Measurements from ENCODE around the gene MAD1L1.
A peak's percentile ranks its signal among the peaks of the same experiment; 100 is the strongest.

The MAD1L1 gene

DNA sequence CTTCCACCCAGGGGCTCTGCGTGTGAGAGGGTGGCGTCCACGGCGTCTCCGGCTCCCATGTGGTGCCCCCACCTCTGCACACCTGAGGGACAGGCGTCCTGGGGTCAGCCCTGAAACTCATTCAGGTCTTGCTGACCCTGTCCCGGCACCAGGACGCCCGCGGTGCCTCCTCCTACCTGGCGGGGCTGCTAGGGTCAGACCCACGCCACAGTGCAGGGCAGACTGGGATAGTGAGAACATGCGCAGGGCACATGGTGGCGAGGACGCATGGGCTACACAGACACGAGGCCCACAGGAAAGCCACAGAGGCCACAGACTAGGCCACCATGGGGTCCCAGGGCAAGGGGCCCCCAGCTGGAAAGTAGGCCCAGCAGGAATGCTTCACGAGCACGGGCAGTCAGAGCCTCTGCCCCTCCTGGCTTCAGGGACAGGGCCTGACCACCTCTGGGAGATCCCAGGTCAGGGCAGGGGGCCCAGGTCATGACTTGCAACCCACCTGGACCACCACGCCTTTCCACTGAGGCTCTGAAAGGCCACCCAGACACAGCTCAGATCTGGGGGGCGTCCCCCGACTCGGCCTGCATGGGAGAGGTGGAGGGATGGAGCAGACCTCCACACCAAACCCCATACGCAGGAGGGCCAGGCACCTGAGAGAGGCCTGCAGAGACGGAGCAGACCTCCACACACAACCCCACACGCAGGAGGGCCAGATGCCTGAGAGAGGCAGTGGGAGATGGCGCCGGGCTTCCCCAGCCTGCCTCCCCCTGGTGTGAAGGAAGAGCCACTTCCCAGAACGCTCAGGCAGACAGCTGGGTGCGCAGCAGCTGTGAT lies 374.1 kb downstream of the MAD1L1 start:
- 94% methylated on average over 18 of the region's 29 CpGs for WGBS (ENCODE audit: insufficient coverage)
- CTCF ChIA-PET = no interaction called here
- no peak overlapping the region for H3K27ac ChIP-seq (ENCODE audit: insufficient read depth in 1 of 2, low read depth in 1 of 2, low read length in 2 of 2, poor library complexity in 1 of 2, severe bottlenecking in 2 of 2)

DNA sequence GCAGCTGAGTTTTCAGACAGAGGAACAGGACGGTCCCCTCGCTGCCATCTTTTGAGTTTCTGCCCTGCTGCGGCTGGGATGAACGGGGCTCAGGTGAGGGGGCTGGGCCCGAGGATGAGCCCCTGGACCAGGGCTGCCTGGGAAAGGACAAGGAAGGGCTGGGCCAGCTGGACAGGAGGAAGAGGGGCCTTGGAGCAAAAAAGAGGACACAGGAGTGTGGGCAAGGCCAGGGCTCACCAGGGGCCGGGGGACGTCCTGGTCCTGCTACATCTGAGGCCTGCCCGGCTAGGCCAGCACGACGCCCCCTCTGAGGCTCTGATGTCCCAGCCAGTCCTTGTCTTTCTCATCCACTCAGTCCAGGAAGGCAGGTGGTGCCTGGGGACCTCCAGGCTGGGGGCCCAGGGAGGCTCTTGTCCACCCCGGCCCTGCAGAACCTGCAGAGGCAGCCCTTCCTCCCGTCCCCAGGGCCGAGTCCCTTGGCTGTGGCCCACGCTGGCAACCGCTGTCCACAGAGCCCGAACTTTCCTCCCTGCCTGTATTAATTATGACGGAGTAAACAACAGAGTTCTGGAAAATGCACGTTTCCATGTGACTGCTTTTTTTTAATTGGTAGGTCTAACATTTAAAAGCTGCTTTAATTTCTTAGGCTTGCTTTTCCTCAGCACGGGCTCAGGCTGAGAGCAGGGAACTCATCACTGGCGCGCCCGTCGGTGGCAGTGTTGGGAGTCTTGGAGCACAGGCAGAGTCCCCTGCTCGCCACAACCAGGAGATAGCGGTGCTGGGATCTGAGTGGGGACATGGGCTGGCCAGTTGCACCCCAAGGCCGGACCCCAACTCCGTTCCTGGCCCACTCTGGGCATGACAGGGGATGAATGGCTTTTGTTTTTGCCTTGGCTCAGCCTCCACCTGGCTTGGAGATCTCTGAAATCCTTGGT lies 375.0 kb downstream of the MAD1L1 start:
- no peak overlapping the region for H3K27ac ChIP-seq (ENCODE audit: insufficient read depth in 1 of 2, low read depth in 1 of 2, low read length in 2 of 2, poor library complexity in 1 of 2, severe bottlenecking in 2 of 2)
- WGBS (ENCODE audit: insufficient coverage) = over 99% methylated on average over 27 of the region's 27 CpGs
- peaks cover 0 to 4% (median 0%) of the 10 kb centered on the region in 4 experiments for H3K36me3 ChIP-seq (ENCODE audit: control insufficient read depth in 4 of 4, insufficient read depth in 4 of 4, low read length in 3 of 4)
- DNase-seq = no peak
- H3K4me1 ChIP-seq (ENCODE audit: control extremely low read depth in 1 of 4, control insufficient read depth in 4 of 4, insufficient read depth in 4 of 4, low read length in 3 of 4) = peaks cover 0 to 25% (median 16%) of the 10 kb centered on the region in 4 experiments
- ChIA-PET POLR2A (no interaction called here), CTCF (no interaction called here)
- H3K9me3 ChIP-seq (ENCODE audit: control extremely low read depth in 1 of 5, control insufficient read depth in 4 of 5, insufficient read depth in 2 of 5, low read depth in 1 of 5, low read length in 4 of 5) = peaks cover 0 to 3% (median 0%) of the 10 kb centered on the region in 5 experiments
- H3K4me3 ChIP-seq (ENCODE audit: control insufficient read depth in 1 of 7, extremely low read depth in 1 of 7, insufficient read depth in 4 of 7, low read depth in 2 of 7, low read length in 6 of 7) = no peak overlapping the region
- no peaks in the 10 kb centered on the region for H3K27me3 ChIP-seq (replicated peaks in 2 of 5; ENCODE audit: control insufficient read depth in 4 of 5, insufficient read depth in 5 of 5, low read length in 4 of 5)

More for the DNA sequence above, 374.1 kb downstream of the MAD1L1 start:
- H3K4me3 ChIP-seq (ENCODE audit: control insufficient read depth in 1 of 7, extremely low read depth in 1 of 7, insufficient read depth in 4 of 7, low read depth in 2 of 7, low read length in 6 of 7) = no peak overlapping the region
- no peak for DNase-seq
- peaks cover 0 to 4% (median 0%) of the 10 kb centered on the region in 4 experiments for H3K36me3 ChIP-seq (ENCODE audit: control insufficient read depth in 4 of 4, insufficient read depth in 4 of 4, low read length in 3 of 4)
- no peaks in the 10 kb centered on the region for H3K27me3 ChIP-seq (replicated peaks in 2 of 5; ENCODE audit: control insufficient read depth in 4 of 5, insufficient read depth in 5 of 5, low read length in 4 of 5)
- POLR2A ChIA-PET = no interaction called here
- peaks cover 0 to 3% (median 0%) of the 10 kb centered on the region in 5 experiments for H3K9me3 ChIP-seq (ENCODE audit: control extremely low read depth in 1 of 5, control insufficient read depth in 4 of 5, insufficient read depth in 2 of 5, low read depth in 1 of 5, low read length in 4 of 5)
- peaks cover 0 to 24% (median 15%) of the 10 kb centered on the region in 4 experiments for H3K4me1 ChIP-seq (ENCODE audit: control extremely low read depth in 1 of 4, control insufficient read depth in 4 of 4, insufficient read depth in 4 of 4, low read length in 3 of 4)

GRCh38 chr7:1856888-1857441 lies 375.8 kb downstream of the MAD1L1 start:
- Histone ChIP-seq H3K27me3 (replicated peaks in 2 of 5; ENCODE audit: control insufficient read depth in 4 of 5, insufficient read depth in 5 of 5, low read length in 4 of 5) (no peaks in the 10 kb centered on the region), H3K4me1 (ENCODE audit: control extremely low read depth in 1 of 4, control insufficient read depth in 4 of 4, insufficient read depth in 4 of 4, low read length in 3 of 4) (peaks cover 0 to 25% (median 16%) of the 10 kb centered on the region in 4 experiments), H3K4me3 (ENCODE audit: control insufficient read depth in 1 of 7, extremely low read depth in 1 of 7, insufficient read depth in 4 of 7, low read depth in 2 of 7, low read length in 6 of 7) (no peak overlapping the region), H3K27ac (ENCODE audit: insufficient read depth in 1 of 2, low read depth in 1 of 2, low read length in 2 of 2, poor library complexity in 1 of 2, severe bottlenecking in 2 of 2) (no peak overlapping the region), H3K9me3 (ENCODE audit: control extremely low read depth in 1 of 5, control insufficient read depth in 4 of 5, insufficient read depth in 2 of 5, low read depth in 1 of 5, low read length in 4 of 5) (peaks cover 0 to 3% (median 0%) of the 10 kb centered on the region in 5 experiments), H3K36me3 (ENCODE audit: control insufficient read depth in 4 of 4, insufficient read depth in 4 of 4, low read length in 3 of 4) (peaks cover 0 to 4% (median 0%) of the 10 kb centered on the region in 4 experiments)
- CTCF ChIA-PET = no interaction called here
- DNase-seq = no peak
- 93% methylated on average over 20 of the region's 24 CpGs for WGBS (ENCODE audit: insufficient coverage)
- POLR2A ChIA-PET = no interaction called here

DNA sequence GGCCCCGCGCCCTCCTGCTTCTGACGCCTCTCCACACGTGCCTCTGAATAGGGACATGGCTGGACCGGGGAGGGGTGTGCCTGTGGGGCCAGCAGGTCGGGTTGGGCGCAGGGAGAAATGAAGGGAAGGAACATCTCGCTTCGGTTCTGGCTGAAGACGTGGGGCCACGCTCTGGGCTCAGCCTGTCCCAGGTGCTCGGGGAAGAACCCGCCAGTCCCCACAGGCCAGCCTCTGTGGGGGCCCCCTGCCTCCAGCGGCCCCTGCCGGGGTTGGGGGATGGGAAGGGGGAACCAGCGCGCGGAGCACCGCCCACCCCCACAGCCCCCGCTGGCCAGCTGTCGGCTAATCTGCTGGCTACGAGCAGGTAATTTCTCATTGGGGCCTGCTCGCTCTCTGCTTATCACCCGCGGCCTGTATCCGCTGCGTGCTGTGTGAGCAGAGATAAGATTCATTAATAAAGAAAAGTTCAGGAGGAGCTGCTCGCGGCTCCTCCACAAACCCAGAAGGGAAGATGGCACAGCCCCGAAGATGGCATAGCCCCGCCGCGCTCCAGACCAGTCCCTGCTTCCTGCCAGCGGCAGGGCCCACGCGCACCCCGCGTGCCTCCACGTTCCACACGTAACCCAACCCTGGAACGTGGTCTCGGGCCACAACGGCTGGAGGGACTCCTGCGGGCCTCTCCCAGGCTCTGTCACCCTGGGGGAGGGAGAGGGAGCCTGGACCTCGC lies 376.4 kb downstream of the MAD1L1 start:
- Histone ChIP-seq H3K9me3 (ENCODE audit: control extremely low read depth in 1 of 5, control insufficient read depth in 4 of 5, insufficient read depth in 2 of 5, low read depth in 1 of 5, low read length in 4 of 5) (peaks cover 0 to 3% (median 0%) of the 10 kb centered on the region in 5 experiments), H3K4me1 (ENCODE audit: control extremely low read depth in 1 of 4, control insufficient read depth in 4 of 4, insufficient read depth in 4 of 4, low read length in 3 of 4) (peaks cover 0 to 25% (median 16%) of the 10 kb centered on the region in 4 experiments), H3K36me3 (ENCODE audit: control insufficient read depth in 4 of 4, insufficient read depth in 4 of 4, low read length in 3 of 4) (peaks cover 0 to 4% (median 0%) of the 10 kb centered on the region in 4 experiments), H3K27me3 (replicated peaks in 2 of 5; ENCODE audit: control insufficient read depth in 4 of 5, insufficient read depth in 5 of 5, low read length in 4 of 5) (no peaks in the 10 kb centered on the region), H3K4me3 (ENCODE audit: control insufficient read depth in 1 of 7, extremely low read depth in 1 of 7, insufficient read depth in 4 of 7, low read depth in 2 of 7, low read length in 6 of 7) (no peak overlapping the region), H3K27ac (ENCODE audit: insufficient read depth in 1 of 2, low read depth in 1 of 2, low read length in 2 of 2, poor library complexity in 1 of 2, severe bottlenecking in 2 of 2) (no peak overlapping the region)
- WGBS (ENCODE audit: insufficient coverage) = 77% methylated on average over 39 of the region's 45 CpGs
- ChIA-PET CTCF (interaction anchor here (0.6 to 1.0 kb wide), 2 partner anchors 12 to 109 kb away, joined by 3 read pairs; no protein-coding TSS in a partner anchor), POLR2A (no interaction called here)
- peak; percentile 33 to 89 (median 76) for DNase-seq

GRCh38 chr7:1855725-1856160 lies 377.0 kb downstream of the MAD1L1 start:
- DNase-seq = peak in 2 of 3 donors; percentile 24 to 50
- ChIA-PET CTCF (interaction anchor here (0.6 to 1.0 kb wide), 2 partner anchors 13 to 109 kb away, joined by 3 read pairs; no protein-coding TSS in a partner anchor), POLR2A (no interaction called here)
- no peak overlapping the region for H3K4me3 ChIP-seq (ENCODE audit: control insufficient read depth in 1 of 7, extremely low read depth in 1 of 7, insufficient read depth in 4 of 7, low read depth in 2 of 7, low read length in 6 of 7)
- no peak overlapping the region for H3K27ac ChIP-seq (ENCODE audit: insufficient read depth in 1 of 2, low read depth in 1 of 2, low read length in 2 of 2, poor library complexity in 1 of 2, severe bottlenecking in 2 of 2)
- 81% methylated on average over 13 of the region's 14 CpGs for WGBS (ENCODE audit: insufficient coverage)
- H3K27me3 ChIP-seq (replicated peaks in 2 of 5; ENCODE audit: control insufficient read depth in 4 of 5, insufficient read depth in 5 of 5, low read length in 4 of 5) = no peaks in the 10 kb centered on the region
- H3K9me3 ChIP-seq (ENCODE audit: control extremely low read depth in 1 of 5, control insufficient read depth in 4 of 5, insufficient read depth in 2 of 5, low read depth in 1 of 5, low read length in 4 of 5) = peaks cover 0 to 3% (median 0%) of the 10 kb centered on the region in 5 experiments
- peaks cover 0 to 25% (median 16%) of the 10 kb centered on the region in 4 experiments for H3K4me1 ChIP-seq (ENCODE audit: control extremely low read depth in 1 of 4, control insufficient read depth in 4 of 4, insufficient read depth in 4 of 4, low read length in 3 of 4)
- H3K36me3 ChIP-seq (ENCODE audit: control insufficient read depth in 4 of 4, insufficient read depth in 4 of 4, low read length in 3 of 4) = peaks cover 0 to 4% (median 0%) of the 10 kb centered on the region in 4 experiments

Measured in common myeloid progenitor, CD34-positive (primary cell).